Endothelial cell of umbilical vein (primary cell): ENCODE results near the gene CLDN9. TPM values are rescaled to one million over a fixed set of nuclear protein-coding genes. Genes with fewer than 3 reads are reported as not detected.

Experiments used
- BruUV-seq: library from RNA; stranded (reverse); fragments of 400-500 nt; replicated peaks from 2 replicates; lab custom pipeline; 2021; lab: Mats Ljungman, UMichigan
- CTCF ChIA-PET: fragments of 300-600, 350-600 bp; sonication (Branson Sonifier 250); formaldehyde crosslinking; loops from one replicate; lab custom pipeline; 2021; ENCODE audit warnings: antibody characterized with exemption, inconsistent platforms; lab: Charles Lee
- POLR2A ChIA-PET: fragments of 300-600, 350-600 bp; sonication (Branson Sonifier 250); formaldehyde crosslinking; loops from one replicate; lab custom pipeline; 2021; ENCODE audit warnings: antibody characterized with exemption, inconsistent platforms; lab: Charles Lee
- DNase-seq: peaks from one replicate; pipeline ENCODE4 v3.0.0-alpha.2; 2011; ENCODE audit warnings: low read depth, low spot score
- FAIRE-seq: peaks from 2 replicates; lab custom pipeline; 2011; peaks lifted over from hg19 to GRCh38; lab: Jason Lieb, UNC
- H2AFZ ChIP-seq: 2 replicates; pipeline ENCODE4 v1.6.0; 2012; ENCODE audit warnings: low read depth, low read length, control low read depth, inconsistent platforms
- H3K27ac ChIP-seq: 2 replicates; pipeline ENCODE4 v1.5.1; 2011; ENCODE audit warnings: low read depth, mild to moderate bottlenecking, control low read depth, low read length, moderate library complexity; ENCODE audit not compliant: insufficient read depth
- H3K27me3 ChIP-seq, 2 experiments: 2 replicates each; pipeline versions ENCODE4 v1.6.0 to v1.6.1; 2011; ENCODE audit warnings: low read length in 2 of 2, mixed read lengths in 1 of 2; ENCODE audit not compliant: control insufficient read depth in 2 of 2, insufficient read depth in 2 of 2
- H3K36me3 ChIP-seq, 2 experiments: 2 replicates in 1 of 2; 3 replicates in 1 of 2; pipeline ENCODE4 v1.5.1; 2011; ENCODE audit warnings: low read length in 2 of 2, mild to moderate bottlenecking in 1 of 2, moderate library complexity in 1 of 2; ENCODE audit not compliant: control insufficient read depth in 2 of 2, insufficient read depth in 2 of 2; ENCODE audit errors: extremely low read depth in 1 of 2
- H3K4me1 ChIP-seq: 3 replicates; pipeline ENCODE4 v1.5.1; 2011; ENCODE audit warnings: mild to moderate bottlenecking, low read length; ENCODE audit not compliant: control insufficient read depth, insufficient read depth; ENCODE audit errors: extremely low read depth
- H3K4me2 ChIP-seq: 2 replicates; pipeline ENCODE4 v1.6.1; 2011; ENCODE audit warnings: low read length, control low read depth, mixed read lengths; ENCODE audit not compliant: insufficient read depth
- H3K4me3 ChIP-seq, 3 experiments: fragments of 200-600 bp in 1 of 3; sonication (generic), shearing (Covaris generic) in 1 of 3; replicated peaks in 1 of 3; 2 replicates each; pipeline ENCODE4 v1.5.1; 2011 to 2016; ENCODE audit warnings: control low read depth in 3 of 3, low read length in 3 of 3, mild to moderate bottlenecking in 2 of 3, inconsistent platforms in 1 of 3, low read depth in 1 of 3, moderate library complexity in 1 of 3; ENCODE audit not compliant: insufficient read depth in 1 of 3
- H3K79me2 ChIP-seq: 2 replicates; pipeline ENCODE4 v1.6.0; 2012; ENCODE audit warnings: low read length, inconsistent platforms; ENCODE audit not compliant: control insufficient read depth, insufficient read depth
- H3K9ac ChIP-seq: replicated peaks from 2 replicates; pipeline ENCODE3; 2011; ENCODE audit warnings: low read length, control low read depth; ENCODE audit not compliant: insufficient read depth; ENCODE audit errors: extremely low read depth
- H3K9me1 ChIP-seq: replicated peaks from 3 replicates; pipeline ENCODE4 v1.6.0; 2011; ENCODE audit warnings: mild to moderate bottlenecking, low read length; ENCODE audit not compliant: control insufficient read depth, insufficient read depth; ENCODE audit errors: extremely low read depth
- H3K9me3 ChIP-seq: replicated peaks from 2 replicates; pipeline ENCODE4 v1.5.1; 2012; ENCODE audit warnings: low read length, inconsistent platforms; ENCODE audit not compliant: control insufficient read depth, insufficient read depth
- H4K20me1 ChIP-seq: replicated peaks from 2 replicates; pipeline ENCODE3; 2011; ENCODE audit warnings: mild to moderate bottlenecking, low read length; ENCODE audit not compliant: control insufficient read depth, insufficient read depth; ENCODE audit errors: extremely low read depth
- EZH2 ChIP-seq: IDR thresholded peaks from 2 replicates; pipeline ENCODE4 v1.6.1; 2012; ENCODE audit warnings: borderline replicate concordance, low read depth, mild to moderate bottlenecking, moderate library complexity, low read length, inconsistent platforms; ENCODE audit not compliant: severe bottlenecking
- FOS ChIP-seq: IDR thresholded peaks from 2 replicates; pipeline ENCODE4 v1.6.1; 2011; ENCODE audit warnings: mild to moderate bottlenecking, low read length, moderate library complexity, borderline replicate concordance; ENCODE audit not compliant: insufficient read depth
- GATA2 ChIP-seq: IDR thresholded peaks from 2 replicates; pipeline ENCODE4 v1.7.0; 2011; ENCODE audit warnings: low read depth, mild to moderate bottlenecking, moderate library complexity, mixed read lengths, low read length; ENCODE audit not compliant: insufficient read length, insufficient read depth
- dilution Hi-C: fragments of 300-500 bp; cut with MboI; formaldehyde crosslinking; loops from one replicate; pipeline ENCODE4 v1.15.0; 2019; ENCODE audit warnings: low sequenced_read_pairs; ENCODE audit not compliant: extremely low pct_ligation_motif_present
- intact Hi-C: fragments of 100-400 bp; cut with micrococcal nuclease; formaldehyde crosslinking; loops from one replicate; pipeline ENCODE4 v1.10.0; 2022
- polyA plus RNA-seq, 4 experiments: library from polyadenylated mRNA; depleted of rRNA in 3 of 4; stranded (reverse) in 3 of 4; unstranded in 1 of 4; fragments of >200 nt; gene quantifications; 2 replicates each; pipeline versions ENCODE4 v1.2.1 to v1.2.3, GENCODE V29; 2011 to 2012; ENCODE audit warnings: missing spikeins in 1 of 4
- total RNA-seq: library from RNA; stranded (reverse); gene quantifications from 2 replicates; pipeline ENCODE4 v1.2.3, GENCODE V29; 2021
- TF ChIP-seq, protein P1 (sequence below), 2 donors: IDR thresholded peaks; 1 replicate in 1 of 2; 2 replicates in 1 of 2; pipeline ENCODE4 v1.5.1; 2011; ENCODE audit warnings: low read length in 2 of 2, mild to moderate bottlenecking in 2 of 2, moderate library complexity in 2 of 2, control low read depth in 1 of 2, inconsistent platforms in 1 of 2, low read depth in 1 of 2; ENCODE audit not compliant: insufficient read depth in 1 of 2; ENCODE audit errors: extremely low read depth in 1 of 2

CLDN9 gene
- total and polyA plus RNA-seq, 2 donors (not counting 3 experiments of a cell fraction or from before 2014, with no cell fraction given): 0.06 TPM; not detected in 1

DNA sequence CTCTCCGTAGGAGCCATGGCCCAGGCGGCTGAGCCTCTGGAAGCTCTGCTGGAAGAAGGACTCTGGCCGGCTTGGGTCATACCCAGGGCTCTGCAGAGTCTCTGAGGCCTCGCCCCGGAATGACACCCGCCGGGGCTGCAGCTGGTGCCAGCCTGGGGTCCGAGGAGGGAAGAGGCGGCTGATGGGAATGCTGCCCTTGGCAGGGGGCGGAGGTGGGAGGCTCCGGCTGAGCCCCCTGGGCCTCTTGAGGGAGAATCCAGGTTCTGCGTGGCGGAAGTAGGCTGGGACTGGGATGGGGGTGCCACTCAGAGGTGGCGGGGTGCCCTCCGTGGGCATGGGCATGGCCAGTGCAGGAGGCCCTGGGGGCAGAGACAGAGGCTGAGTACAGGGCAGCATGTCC lies 36.0 kb upstream of the CLDN9 start:
- ChIA-PET CTCF (no interaction called here), POLR2A (no interaction called here)
- Histone ChIP-seq H3K4me1 (peaks cover 10% of the 10 kb centered on the region), H3K9me1 (no peaks in the 10 kb centered on the region), H3K36me3 (peaks cover 0 to 2% of the 10 kb centered on the region in 2 experiments), H3K27me3 (no peaks in the 10 kb centered on the region), H3K27ac (no peak overlapping the region), H3K4me3 (no peak overlapping the region), H3K4me2 (no peak overlapping the region), H3K9me3 (no peaks in the 10 kb centered on the region), H2AFZ (no peak overlapping the region), H4K20me1 (no peaks in the 10 kb centered on the region), H3K9ac (no peak overlapping the region), H3K79me2 (peaks cover 5% of the 10 kb centered on the region)
- dilution Hi-C loops (no loop called here), intact Hi-C loops (no loop called here)
- DNase-seq (no peak), FAIRE-seq (no peak)
- BruUV-seq: no TSS peak
- no peak for TF ChIP-seq GATA2
- TF ChIP-seq, protein P1, sequence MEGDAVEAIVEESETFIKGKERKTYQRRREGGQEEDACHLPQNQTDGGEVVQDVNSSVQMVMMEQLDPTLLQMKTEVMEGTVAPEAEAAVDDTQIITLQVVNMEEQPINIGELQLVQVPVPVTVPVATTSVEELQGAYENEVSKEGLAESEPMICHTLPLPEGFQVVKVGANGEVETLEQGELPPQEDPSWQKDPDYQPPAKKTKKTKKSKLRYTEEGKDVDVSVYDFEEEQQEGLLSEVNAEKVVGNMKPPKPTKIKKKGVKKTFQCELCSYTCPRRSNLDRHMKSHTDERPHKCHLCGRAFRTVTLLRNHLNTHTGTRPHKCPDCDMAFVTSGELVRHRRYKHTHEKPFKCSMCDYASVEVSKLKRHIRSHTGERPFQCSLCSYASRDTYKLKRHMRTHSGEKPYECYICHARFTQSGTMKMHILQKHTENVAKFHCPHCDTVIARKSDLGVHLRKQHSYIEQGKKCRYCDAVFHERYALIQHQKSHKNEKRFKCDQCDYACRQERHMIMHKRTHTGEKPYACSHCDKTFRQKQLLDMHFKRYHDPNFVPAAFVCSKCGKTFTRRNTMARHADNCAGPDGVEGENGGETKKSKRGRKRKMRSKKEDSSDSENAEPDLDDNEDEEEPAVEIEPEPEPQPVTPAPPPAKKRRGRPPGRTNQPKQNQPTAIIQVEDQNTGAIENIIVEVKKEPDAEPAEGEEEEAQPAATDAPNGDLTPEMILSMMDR (IDR thresholded peaks at IDR 0.05; ENCODE audit: extremely low read depth in 1 of 2, insufficient read depth in 1 of 2, low read depth in 1 of 2, low read length in 2 of 2): no peak
- TF ChIP-seq EZH2: no peak

GRCh38 chr16:2977440-2977839 lies 35.3 kb upstream of the CLDN9 start:
- Histone ChIP-seq H3K4me3 (no peak overlapping the region), H3K9me1 (no peaks in the 10 kb centered on the region), H3K9me3 (no peaks in the 10 kb centered on the region), H4K20me1 (no peaks in the 10 kb centered on the region), H3K9ac (no peak overlapping the region), H3K27ac (no peak overlapping the region), H3K4me1 (peaks cover 10% of the 10 kb centered on the region), H3K36me3 (peaks cover 0 to 2% of the 10 kb centered on the region in 2 experiments), H2AFZ (no peak overlapping the region), H3K27me3 (no peaks in the 10 kb centered on the region), H3K4me2 (no peak overlapping the region), H3K79me2 (peaks cover 5% of the 10 kb centered on the region)
- intact Hi-C loops: no loop called here
- CTCF ChIA-PET: interaction anchor here (1.0 kb wide), 1 partner anchor 50 kb away, joined by 3 read pairs; no protein-coding TSS in a partner anchor
- TF ChIP-seq, protein P1 (IDR thresholded peaks at IDR 0.05; ENCODE audit: extremely low read depth in 1 of 2, insufficient read depth in 1 of 2, low read depth in 1 of 2, low read length in 2 of 2): no peak
- TF ChIP-seq GATA2: no peak
- no peak for TF ChIP-seq FOS
- FAIRE-seq (no peak), DNase-seq (no peak)
- dilution Hi-C loops: no loop called here
- BruUV-seq: no TSS peak
- POLR2A ChIA-PET: no interaction called here
